ENCODE results near the gene DENND11.

DENND11 gene

DNA sequence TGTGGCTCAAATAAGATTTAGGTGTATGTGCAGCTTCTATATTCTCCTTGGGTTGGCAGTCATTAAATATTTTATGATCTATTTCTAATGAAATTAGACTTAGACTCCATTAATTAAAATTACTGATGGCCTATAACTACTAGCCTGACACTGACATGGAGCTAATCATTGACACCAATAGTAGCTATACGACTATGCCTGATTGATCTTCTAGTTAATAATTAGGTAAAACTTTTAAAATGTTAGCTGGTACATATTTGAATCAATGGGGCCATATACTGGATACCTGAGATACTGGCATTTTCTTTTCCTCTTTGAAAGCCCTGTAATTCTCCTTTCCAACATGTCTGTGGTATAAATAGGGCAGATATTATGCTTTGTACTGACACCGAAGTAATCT, 20.6 kb upstream of the DENND11 start:
- DNase-seq: no peak
- no peaks in the 10 kb centered on the region for H3K36me3 ChIP-seq (replicated peaks)
- TF ChIP-seq, protein P1, sequence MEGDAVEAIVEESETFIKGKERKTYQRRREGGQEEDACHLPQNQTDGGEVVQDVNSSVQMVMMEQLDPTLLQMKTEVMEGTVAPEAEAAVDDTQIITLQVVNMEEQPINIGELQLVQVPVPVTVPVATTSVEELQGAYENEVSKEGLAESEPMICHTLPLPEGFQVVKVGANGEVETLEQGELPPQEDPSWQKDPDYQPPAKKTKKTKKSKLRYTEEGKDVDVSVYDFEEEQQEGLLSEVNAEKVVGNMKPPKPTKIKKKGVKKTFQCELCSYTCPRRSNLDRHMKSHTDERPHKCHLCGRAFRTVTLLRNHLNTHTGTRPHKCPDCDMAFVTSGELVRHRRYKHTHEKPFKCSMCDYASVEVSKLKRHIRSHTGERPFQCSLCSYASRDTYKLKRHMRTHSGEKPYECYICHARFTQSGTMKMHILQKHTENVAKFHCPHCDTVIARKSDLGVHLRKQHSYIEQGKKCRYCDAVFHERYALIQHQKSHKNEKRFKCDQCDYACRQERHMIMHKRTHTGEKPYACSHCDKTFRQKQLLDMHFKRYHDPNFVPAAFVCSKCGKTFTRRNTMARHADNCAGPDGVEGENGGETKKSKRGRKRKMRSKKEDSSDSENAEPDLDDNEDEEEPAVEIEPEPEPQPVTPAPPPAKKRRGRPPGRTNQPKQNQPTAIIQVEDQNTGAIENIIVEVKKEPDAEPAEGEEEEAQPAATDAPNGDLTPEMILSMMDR (IDR thresholded peaks at IDR 0.05; ENCODE audit: low read depth, low read length, missing control alignments): no peak
- in situ Hi-C loops (cut with HindIII; ENCODE audit: low pct_ligation_motif_present, low sequenced_read_pairs): no loop called here
- H3K27me3 ChIP-seq (replicated peaks): no peaks in the 10 kb centered on the region
- H3K4me3 ChIP-seq (ENCODE audit: low read depth, low read length): no peak overlapping the region
- H3K27ac ChIP-seq: no peak overlapping the region

DNA sequence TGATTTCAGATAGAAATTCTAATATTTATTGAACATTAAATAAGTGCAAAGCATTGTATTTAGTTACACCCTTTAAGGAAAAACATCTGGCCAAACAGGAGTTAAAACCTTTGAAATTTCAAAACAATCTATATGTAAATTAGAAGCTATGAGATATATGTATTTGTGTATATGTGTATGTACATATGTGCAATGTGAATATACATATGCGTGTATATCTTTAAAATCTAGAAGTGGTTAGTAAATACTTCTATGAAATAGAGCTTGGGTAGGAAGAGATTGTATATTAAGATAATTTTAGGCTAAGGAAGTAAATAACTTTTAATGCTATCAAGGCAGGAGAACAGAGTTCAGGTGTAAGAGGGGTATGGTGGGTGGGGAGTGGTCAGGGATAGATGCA, 15.5 kb upstream of the DENND11 start:
- TF ChIP-seq, protein P1 (IDR thresholded peaks at IDR 0.05; ENCODE audit: low read depth, low read length, missing control alignments): no peak
- Histone ChIP-seq H3K27me3 (replicated peaks) (no peaks in the 10 kb centered on the region), H3K36me3 (replicated peaks) (no peaks in the 10 kb centered on the region), H3K27ac (no peak overlapping the region), H3K4me3 (ENCODE audit: low read depth, low read length) (no peak overlapping the region)
- in situ Hi-C loops (cut with HindIII; ENCODE audit: low pct_ligation_motif_present, low sequenced_read_pairs): no loop called here
- DNase-seq: no peak

DNA sequence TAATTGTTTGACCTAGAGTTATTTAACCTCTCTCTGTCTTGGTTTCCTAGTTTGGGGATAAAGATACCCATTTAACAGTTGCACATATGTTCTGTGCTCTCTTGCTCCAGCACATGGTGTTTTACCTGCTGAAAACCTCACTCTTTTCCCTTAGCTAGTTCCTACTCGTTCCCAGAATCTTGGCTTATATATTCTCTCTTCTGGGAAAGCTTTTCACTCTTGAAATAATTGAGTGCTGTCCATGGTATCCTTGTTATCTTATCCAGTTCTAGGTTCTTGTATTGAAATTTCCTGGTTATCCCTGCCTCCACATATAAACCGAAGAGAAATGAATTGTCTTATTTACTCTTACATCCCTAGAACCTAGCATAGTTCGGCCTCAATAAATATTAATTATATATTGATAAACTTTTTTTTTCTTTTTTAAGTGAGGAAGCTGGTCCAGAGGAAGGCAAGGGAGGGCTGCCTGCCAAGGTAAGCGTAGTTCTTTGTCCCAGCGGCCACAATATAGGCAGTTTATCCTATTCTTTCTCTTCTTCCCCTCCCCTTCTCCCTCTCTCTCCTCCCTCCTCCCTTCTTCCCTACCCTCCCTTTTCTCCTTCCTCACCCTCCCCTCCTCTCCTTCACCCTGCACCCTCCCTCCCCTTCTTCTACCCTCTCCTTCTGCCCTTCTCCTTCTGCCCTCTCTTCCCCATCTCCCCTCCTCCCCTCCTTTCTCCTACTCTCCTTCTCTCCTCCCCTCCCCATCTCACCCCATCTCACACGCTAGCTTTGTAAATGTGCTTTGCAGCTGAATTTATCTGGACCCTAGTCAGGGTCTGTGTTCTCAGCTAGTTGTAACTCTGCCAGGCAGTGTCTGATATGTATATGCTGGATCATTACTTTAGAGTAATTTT, 14.1 kb upstream of the DENND11 start:
- Histone ChIP-seq H3K4me3 (ENCODE audit: low read depth, low read length) (no peak overlapping the region), H3K27ac (no peak overlapping the region), H3K36me3 (replicated peaks) (no peaks in the 10 kb centered on the region), H3K27me3 (replicated peaks) (no peaks in the 10 kb centered on the region)
- in situ Hi-C loops (cut with HindIII; ENCODE audit: low pct_ligation_motif_present, low sequenced_read_pairs): no loop called here
- DNase-seq: no peak
- TF ChIP-seq, protein P1 (IDR thresholded peaks at IDR 0.05; ENCODE audit: low read depth, low read length, missing control alignments): no peak

GRCh38 chr7:141715018-141715417, 13.1 kb upstream of the DENND11 start:
- H3K4me3 ChIP-seq (ENCODE audit: low read depth, low read length): no peak overlapping the region
- in situ Hi-C loops (cut with HindIII; ENCODE audit: low pct_ligation_motif_present, low sequenced_read_pairs): no loop called here
- DNase-seq: no peak
- H3K36me3 ChIP-seq (replicated peaks): no peaks in the 10 kb centered on the region
- H3K27me3 ChIP-seq (replicated peaks): no peaks in the 10 kb centered on the region
- no peak overlapping the region for H3K27ac ChIP-seq
- TF ChIP-seq, protein P1 (IDR thresholded peaks at IDR 0.05; ENCODE audit: low read depth, low read length, missing control alignments): no peak

DNA sequence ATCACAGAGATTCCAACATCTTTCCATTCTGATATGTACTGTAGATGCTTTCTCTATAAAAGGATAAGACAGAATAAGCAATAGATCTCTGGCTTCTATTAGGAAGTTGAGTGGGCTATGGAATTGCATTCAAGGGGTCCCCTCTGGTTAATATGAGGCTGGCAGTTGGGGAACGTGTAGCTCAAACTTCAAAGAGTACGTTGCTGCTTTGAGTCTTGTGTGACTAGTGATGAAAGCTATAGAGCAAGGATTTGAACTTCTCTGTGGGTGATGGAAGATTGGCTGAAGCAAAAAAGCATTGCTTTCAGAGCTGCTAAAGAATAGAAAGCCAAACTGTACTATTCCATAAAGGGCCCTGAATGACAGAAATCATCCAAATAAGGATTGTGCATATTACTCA, 12.6 kb upstream of the DENND11 start:
- TF ChIP-seq, protein P1 (IDR thresholded peaks at IDR 0.05; ENCODE audit: low read depth, low read length, missing control alignments): no peak
- in situ Hi-C loops (cut with HindIII; ENCODE audit: low pct_ligation_motif_present, low sequenced_read_pairs): no loop called here
- no peaks in the 10 kb centered on the region for H3K36me3 ChIP-seq (replicated peaks)
- no peak overlapping the region for H3K4me3 ChIP-seq (ENCODE audit: low read depth, low read length)
- DNase-seq: no peak
- H3K27me3 ChIP-seq (replicated peaks): no peaks in the 10 kb centered on the region
- no peak overlapping the region for H3K27ac ChIP-seq

Data from brain microvascular endothelial cell (primary cell).